ENCODE results near the gene NLRP5.
A peak's percentile ranks its signal among the peaks of the same experiment; 100 is the strongest.
"Not testable (repeated sequence)": the region's sequence is repeated elsewhere in the genome, so short reads cannot be mapped to it uniquely, and the experiment has no call there.

Gene NLRP5

DNA sequence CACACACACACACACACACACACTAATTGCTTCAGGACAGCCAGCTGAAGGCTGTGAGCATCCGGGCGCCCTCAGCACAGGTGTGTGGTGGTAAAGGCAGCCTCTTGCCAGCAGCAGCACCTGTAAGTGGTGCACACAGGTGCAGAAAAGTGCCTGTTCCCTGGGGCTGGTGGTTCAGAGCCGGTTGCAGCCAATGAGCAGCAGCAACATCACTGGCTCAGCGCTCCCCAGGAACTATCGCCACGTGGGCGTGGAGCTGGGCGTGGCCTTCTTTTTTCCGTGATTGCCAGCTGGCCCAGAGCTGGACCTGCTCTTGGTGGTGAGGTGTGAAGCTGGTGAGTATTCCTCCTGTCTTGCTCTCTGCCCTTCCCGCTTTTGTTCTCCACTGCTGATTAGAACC lies at the start of gene NLRP5:
TSS of gene NLRP5 (plus strand) at position 289 of the 400 bp plus-strand sequence.
- DNase-seq: no peak

DNA sequence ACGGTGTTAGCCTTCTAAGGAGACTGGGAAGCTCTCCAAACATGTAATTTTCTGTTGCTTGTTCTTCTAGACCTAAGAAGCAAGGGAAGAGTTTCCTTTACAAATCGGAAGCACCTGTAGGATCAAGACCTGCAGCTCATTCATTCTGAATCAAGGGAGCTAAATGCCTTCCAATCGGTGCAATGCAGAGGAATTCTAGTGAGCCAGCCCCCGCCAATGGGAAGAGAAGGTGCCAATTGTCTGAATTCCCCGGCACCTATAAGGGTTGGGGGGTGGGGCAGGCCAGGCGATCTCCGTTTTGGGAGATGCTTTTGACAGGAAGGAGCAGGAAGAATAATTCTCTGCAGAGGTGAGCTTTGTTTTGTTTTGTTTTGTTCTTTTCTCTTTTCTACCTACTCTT lies 47.4 kb upstream of the NLRP5 start:
- DNase-seq: no peak

DNA sequence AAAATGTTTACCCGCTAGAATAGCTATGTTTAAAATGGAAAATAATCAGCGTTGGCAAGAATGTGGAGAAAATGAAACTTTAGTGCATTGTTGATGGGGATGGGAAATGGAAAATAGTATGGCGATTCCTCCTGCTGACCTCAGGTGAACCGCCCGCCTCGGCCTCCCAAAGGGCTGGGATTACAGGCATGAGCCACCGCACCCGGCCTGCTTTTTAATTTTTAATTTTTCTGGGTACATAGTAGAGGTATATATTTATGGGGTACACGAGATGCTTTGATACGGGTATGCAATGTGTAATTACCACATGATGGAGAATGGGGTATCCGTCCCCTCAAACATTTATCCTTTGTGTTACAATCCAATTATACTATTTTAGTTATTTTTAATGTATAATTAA lies 46.3 kb upstream of the NLRP5 start:
- no peak for DNase-seq

DNA sequence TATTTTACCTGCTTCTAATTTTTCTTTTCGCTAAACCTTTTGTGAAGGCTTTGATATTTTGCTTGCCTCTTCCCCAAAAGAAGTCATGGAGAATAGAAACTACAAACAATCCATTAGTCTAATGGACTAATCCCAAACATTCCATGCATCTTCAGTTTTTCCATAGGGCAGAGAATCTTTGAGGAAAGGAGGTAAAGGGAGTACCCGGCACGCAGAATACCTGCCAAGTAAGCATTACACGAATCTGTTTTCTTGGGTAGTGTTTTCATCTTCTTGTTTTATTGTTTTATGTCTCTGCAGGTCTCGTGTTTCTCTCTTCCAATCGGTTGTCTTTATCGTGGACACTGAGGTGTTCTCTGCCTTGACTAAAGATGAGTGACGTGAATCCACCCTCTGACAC lies 39.0 kb upstream of the NLRP5 start, which contains the start of gene NLRP8:
TSS of gene NLRP8 (plus strand) at position 301 of the 400 bp plus-strand sequence.
- no peak for DNase-seq

DNA sequence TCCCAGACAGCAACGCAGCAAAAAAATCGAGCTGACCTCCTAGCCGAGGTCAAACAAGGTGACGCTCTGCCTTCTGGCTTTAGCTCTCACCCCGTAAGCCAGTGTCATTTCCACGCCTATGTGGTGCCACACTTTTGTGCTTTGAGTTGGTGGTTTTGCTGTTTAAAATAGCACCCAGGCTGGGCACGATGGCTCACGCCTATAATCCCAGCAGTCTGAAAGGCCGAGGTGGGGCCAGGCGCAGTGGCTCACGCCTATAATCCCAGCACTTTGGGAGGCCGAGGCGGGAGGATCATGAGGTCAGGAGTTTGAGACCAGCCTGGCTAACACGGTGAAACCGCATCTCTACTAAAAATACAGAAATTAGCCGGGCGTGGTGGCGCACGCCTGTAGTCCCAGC lies 36.0 kb upstream of the NLRP5 start:
- DNase-seq: not testable (repeated sequence)

DNA sequence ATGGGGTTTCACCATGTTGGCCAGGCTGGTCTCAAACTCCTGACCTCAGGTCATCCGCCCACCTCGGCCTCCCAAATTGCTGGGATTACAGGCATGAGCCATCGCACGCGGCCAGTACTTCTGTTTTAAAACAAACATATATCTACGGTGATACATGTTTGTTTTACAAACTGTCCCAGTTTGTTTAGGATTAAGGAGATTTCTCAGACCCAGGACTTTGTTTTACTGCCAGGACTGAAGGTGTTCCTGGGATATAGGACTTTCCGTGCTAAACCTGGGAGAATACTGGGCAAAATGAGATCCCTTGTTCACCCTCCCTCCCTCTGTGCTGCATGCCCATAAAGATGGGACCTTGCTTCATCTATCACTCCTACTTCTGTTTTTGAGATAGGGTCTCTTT lies 30.1 kb upstream of the NLRP5 start:
- DNase-seq: no peak

DNA sequence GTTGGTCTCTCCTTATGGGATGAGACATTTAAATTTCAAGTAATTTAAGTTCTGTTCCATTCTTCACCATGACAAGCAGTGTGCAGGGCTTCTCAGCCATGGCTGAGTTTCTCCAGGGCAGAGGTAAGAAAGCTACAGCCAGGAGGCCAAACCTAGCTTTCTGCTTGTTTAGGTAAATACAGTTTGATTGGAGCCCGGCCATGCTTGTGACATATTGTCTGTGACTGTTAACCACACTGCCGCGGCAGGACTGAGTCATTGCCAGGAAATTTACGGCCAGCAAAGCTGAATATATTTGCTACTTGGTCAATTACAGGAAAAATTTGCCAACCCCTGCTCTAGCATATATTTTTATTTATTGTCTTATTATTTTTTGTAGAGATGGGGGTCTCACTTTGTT lies 28.2 kb upstream of the NLRP5 start:
- no peak for DNase-seq

DNA sequence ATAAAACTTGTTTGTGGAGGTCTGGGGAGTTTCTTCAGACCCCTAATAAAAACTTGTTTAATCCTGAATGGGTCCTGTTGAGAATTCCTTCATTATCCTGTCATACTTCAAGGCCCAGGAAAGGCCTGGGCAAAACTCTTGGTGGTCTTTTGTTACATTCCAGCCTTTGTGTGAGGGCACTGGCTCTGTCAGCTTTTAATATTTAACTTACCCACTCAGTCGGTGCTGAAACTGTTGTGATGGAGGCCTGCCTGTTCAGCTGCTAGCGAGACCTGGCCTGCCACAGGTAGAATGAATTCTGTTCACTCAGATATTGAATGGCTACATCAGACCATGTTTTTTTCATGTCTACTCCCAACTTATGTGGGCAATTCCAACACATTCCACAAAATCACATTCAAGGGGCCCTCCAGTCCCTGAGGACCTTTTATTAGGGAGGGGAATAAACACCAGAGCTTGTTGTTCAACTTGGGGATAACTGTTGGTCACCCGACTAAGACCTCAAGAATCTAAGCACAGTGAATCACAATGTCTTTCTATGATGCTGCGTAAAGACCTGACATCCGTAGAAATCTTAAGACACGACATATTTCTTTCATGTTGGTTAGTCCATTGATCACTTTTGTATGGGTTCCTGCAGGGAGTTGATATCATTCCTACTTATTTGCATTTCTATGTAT lies 26.4 kb upstream of the NLRP5 start:
- DNase-seq: no peak

DNA sequence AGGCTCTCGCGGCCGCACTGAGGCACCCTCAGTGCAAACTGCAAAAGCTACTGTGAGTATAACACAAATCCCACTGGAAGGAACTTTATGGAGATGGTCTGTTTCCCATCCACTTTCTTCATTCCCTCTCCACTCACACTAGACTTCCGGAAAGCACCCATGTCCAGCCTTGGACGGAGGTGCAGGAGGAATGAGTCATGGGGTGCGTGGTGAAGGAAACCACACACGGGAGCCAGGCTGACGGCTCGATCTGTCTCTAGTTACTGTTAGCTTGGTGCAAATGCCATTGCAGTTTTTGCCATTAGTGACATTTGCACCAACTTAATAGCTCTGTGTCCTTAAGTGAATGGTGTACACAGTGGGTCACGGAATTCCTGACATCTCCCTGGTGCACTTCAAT lies 24.4 kb upstream of the NLRP5 start:
- no peak for DNase-seq

DNA sequence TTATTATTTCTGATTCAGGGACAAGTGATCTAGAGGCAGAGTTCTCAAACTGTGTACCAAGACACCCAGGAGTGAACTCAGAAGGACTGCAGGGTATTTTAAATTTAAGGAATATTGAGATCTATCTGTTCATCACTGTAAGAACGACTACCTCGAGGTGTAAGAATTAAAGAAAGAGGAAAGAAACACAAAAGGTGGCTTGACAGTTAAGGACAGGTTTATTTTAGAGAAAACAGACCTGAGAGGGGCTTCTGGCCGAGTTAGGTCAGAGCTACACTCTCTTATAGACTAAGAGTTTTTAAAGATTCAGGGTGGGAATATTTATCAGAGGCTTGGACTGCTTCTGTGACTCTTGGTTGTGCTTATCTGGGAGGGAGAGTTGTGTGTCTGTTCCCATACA lies 12.6 kb upstream of the NLRP5 start:
- no peak for DNase-seq

DNA sequence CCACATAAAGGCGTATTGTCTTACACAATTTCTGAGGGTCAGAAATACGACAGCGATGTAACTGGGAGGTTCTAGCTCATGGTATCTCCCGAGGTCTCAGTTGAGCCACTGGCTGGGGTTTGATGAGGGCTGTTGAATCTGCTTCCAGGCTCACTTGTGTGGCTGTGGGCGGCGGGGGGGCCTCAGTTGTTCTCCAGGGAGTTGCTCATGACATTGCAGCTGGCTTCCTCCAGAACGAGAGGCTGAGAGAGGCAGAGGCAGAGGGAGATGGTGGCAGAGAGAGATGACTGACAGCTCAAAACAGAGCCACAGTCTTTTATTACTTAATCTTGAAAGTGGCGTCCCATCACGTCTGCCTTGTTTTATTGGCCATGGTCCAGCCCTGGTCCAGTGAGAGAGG lies 6.2 kb upstream of the NLRP5 start:
- no peak for DNase-seq

DNA sequence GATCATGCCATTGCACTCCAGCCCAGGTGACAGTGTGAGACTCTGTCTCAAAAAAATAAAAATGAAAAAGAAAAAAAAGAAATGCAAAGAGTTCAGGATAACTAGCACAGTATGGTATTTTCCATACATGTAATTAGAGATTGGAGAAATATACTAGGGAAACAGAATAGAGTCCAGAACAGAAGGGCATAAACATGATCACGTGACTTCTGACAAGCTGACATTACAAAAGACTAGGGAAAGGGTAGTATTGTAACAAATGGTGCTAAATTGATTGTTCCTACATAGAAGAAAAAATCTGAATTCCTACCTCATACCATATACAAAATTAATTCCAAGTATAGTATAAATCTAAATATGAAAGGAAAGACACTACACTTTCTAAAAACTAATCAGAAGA lies 1.3 kb upstream of the NLRP5 start:
- no peak for DNase-seq

DNA sequence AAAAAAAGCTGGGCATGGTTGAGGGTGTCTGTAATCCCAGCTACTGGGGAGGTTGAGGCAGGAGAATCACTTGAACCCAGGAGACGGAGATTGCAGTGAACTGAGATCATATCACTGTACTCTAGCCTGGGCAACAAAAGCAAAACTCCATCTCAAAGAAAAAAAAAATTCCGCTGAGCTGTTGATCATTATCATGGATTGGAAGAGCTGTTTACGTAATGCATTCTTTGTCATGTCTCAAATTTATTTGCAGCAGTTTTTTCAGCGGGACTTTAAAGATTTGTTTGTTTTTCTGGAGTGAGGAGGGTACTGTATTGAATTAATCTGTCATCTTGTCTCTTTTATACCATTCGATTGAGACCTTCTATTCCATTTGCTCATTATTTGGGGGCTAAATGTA lies 4.3 kb downstream of the NLRP5 start:
- no peak for DNase-seq

DNA sequence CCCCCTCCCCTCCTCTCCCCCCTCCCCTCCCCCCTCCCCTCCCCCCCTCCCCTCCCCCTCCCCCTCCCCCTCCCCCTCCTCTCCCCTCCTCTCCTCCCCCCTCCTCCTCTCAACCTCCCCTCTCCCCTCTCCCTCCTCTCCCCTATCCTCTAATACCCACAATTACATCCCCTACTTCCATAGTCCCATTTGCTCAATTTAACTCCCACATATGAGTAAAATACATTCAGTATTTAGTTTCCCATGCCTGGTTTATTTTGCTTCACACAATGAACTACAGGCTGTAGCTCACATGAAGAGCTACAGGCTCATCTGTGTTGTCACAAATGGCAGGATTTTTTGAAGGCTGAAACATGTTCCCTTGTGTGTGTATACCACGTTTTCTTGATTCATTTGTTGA lies 6.9 kb downstream of the NLRP5 start:
- no peak for DNase-seq

DNA sequence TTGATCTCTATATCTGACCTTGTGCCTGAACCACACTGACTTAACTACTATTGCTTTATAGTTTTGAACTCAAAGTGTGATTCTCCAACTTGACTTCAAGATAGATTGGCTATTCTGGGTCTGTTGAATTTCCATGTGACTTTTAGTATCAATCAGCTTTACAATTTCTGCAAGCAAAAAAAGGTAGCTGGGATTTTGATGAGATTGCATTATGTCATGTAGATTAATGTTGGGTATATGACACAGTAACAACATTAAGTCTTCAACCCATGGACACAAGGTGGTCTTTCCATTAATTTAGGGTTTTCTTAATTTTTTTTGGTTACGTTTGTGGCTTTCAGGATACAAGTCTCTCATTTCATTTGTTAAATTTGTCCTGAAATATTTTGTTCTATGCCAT lies 28.2 kb downstream of the NLRP5 start:
- no peak for DNase-seq

DNA sequence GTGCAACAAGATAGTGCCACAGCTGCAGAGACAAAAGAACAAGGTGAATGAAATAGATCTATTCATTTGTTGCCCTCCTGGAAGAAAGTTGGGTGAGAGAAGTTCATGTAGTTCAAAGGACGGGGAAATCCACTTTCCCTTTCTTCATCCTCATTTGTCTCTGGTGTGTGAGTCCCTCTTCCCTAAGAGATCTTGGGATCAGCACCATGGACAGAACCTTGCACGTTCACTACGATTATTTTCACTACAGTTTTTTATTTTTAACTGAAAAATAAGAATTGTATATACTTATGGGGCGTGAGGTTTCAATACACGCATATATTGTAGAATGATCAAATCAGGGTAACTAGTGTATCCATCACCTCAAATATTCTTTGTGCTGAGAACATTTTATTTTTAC lies 29.2 kb downstream of the NLRP5 start:
- DNase-seq: no peak

DNA sequence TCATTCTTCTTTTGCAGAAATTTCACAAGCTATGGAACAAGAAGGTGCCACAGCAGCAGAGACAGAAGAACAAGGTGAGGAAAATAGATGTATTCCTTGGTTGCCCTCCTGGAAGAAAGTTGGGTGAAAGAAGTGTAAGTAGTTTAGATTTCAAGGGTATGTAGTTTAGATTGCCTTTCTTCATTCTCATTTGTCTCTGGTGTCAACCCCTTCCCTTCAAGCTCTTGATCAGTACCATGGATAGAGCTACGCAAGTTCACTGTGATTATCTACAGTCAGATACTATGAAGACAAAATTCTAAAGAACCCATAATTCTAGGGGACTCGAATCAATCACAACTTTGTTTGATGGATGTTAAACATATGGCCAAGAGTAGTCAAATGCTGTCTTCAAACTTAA lies 32.8 kb downstream of the NLRP5 start:
- not testable (repeated sequence) for DNase-seq

DNA sequence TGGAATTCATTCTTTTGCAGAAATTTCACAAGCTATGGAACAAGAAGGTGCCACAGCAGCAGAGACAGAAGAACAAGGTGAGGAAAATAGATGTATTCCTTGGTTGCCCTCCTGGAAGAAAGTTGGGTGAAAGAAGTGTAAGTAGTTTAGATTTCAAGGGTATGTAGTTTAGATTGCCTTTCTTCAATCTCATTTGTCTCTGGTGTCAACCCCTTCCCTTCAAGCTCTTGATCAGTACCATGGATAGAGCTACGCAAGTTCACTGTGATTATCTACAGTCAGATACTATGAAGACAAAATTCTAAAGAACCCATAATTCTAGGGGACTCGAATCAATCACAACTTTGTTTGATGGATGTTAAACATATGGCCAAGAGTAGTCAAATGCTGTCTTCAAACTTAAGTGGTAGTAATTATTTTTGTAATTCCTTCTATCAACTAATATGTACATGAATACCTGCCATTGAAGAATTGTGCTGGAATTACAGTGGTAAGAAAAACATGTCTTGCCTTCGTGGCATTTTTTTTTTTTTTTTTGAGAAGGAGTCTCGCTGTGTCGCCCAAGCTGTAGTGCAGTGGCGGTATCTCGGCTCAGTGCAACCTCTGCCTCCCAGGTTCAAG lies 33.9 kb downstream of the NLRP5 start:
- not testable (repeated sequence) for DNase-seq

DNA sequence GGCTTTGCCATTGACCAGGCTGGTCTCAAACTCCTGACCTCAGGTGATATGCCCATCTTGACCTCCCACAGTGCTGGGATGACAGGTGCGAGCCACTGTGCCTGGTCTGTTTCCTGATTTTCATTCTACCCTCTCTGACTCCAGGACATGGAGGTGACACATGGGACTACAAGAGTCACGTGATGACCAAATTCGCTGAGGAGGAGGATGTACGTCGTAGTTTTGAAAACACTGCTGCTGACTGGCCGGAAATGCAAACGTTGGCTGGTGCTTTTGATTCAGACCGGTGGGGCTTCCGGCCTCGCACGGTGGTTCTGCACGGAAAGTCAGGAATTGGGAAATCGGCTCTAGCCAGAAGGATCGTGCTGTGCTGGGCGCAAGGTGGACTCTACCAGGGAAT lies 40.2 kb downstream of the NLRP5 start:
- no peak for DNase-seq

DNA sequence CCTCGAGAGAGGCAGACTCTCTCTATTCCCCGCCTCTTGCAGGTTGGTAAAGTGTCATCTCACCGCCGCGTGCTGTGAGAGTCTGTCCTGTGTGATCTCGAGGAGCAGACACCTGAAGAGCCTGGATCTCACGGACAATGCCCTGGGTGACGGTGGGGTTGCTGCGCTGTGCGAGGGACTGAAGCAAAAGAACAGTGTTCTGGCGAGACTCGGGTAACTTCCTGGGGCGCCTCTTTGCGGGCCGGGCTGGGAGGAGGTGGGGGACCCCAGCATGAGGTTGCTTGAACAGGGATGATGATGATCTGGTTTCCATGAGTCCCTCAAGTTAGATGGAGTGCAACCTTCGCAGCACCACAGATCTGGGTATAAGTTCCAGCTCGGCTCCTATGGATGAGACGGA lies 67.0 kb downstream of the NLRP5 start:
- DNase-seq: no peak

DNA sequence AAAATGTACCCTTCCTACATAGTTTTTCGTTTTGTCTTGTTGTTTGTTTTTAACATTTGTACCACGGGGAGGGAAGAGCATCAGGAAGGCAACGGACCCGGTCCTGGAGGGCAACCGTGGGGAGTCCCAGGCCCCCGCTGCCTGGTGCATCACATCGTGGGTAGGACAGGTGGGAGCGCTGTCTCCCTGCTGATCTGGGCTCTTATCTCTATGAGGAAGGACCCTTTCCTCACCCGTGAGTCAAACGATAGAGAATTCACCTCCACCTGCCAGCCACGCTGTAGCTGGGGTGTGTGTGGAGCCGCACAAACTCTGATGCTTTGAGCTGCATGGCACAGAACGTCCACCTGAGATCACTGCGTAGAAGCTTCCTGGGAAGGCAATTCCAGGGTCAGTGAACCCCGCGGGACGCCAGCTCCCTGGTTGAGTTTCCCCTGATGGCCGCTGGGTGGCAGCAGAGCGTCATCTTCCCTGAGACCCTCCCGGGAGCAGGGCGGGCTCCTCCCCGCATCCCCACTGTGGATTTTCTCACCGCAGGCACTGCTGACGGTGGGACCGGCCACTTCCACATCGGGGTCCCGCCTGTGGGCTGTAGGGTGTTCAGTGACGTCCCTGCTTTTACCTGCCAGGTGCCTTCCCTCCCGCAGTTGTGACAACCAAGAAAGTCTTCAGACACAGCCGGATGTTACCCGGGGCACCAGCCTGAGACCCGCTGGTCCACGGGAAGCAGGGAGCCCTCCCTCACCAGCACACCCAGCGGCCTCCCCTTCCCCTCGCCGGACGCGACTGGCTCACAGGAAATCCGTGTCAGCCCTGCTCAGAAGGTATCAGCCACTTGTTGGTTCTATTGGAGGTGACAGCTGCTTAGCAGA lies 79.8 kb downstream of the NLRP5 start:
- DNase-seq: peak in 43 of 56 donors; percentile 4 to 75 (median 35)

DNA sequence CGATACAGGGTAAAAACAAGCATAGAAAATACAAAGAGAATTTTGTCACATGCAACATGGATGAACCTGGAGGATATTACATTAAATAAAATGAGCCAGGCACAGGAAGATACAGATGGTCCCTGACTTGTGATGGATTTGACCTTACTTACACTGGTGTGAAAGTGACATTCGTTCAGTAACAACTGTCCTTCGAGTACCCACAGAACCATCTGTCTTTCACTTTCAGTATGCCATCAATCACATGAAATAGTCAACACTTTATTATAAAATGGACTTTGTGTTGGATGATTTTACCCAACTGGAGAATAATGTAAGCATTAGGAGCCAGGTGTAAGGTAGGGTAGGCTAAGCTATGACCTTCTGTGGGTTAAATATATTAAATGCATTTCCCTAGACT lies 83.1 kb downstream of the NLRP5 start:
- no peak for DNase-seq

DNA sequence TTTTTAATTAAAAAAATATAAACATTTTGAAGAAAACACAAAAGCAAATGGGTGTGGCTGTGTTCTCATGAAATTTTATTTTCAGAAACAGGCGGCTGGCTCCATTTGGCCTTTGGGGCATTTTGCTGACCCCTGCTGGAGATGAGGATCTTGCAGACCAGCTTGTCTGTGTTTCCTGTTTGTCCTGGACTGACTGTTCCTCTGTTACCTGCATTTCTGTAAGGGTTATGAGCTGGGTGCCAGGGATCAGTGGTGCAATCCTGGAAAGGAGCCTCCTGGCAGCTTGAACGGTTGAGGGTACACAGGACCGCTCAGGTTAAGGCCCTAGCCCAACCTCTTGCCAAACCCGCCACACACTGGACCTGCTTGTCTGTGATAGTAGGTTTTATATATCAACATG lies 84.6 kb downstream of the NLRP5 start:
- no peak for DNase-seq
